ENCODE measurements around the gene FAM53B.

The FAM53B gene

DNA sequence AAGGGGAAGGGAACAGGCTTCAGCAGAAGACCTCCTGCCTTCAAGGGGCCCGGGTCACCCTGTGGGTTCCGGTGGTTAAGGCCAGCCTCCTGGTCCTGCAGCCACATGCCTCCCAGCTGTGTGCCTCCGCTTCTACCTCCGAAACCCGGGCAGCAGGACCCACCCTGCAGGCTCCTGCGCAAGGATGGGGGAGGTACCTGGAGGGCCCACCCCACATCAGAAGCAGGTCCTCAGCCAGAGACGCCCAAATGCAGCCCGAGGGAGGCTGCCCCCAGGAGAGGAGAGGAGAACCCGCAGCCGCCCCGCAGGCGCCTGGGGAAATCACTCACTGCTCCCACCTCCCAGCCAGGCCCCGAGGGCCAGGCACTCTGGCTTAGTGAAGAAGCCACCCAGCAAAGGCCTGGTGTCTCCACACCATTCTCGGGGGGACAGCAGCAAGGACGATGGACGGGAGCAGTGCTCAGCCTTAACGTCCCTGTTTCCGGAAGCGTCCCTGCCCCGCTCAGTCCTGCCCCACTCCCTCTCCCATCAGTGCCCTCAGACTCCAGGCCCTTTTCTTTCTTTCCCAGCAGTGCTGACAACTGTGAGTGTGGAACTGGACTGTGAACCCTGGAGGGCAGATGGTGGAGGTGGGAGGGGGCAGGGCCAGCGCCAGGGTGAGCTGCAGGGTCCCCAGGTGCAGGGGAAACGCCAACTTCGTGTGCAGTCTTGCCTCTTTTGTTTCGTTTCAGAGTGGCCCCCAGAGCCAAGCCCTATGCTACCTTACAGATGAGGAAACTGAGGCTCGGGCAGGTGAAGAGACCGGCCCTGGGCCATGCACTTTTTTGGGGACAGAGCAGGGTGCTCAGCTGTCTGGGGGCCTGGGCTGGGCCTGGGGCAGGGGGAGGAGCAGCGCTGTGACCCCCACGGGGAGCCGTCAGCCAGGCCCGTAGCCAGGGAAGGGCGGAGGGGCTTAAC, 138.0 kb downstream of the FAM53B start:
- DNase-seq, result no peak

DNA sequence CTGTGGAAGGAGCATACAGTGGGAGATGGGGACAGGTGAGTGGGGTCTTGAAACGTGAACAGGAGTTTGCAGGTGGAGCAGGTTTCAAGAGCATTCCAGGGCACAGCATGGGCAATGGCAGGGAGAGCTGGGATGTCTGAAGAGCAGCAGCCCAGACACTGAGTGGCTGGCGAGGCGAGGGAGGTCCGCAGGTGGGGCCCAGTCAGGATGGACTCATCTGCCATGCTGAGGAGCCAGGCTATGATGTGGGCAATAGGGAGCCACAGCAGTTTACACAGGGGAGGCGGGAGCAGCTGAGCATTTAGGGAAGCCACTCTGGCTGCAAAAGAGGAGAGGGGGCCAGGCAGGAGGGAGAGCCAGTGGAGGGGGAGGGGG, 138.7 kb downstream of the FAM53B start:
- DNase-seq, result no peak

DNA sequence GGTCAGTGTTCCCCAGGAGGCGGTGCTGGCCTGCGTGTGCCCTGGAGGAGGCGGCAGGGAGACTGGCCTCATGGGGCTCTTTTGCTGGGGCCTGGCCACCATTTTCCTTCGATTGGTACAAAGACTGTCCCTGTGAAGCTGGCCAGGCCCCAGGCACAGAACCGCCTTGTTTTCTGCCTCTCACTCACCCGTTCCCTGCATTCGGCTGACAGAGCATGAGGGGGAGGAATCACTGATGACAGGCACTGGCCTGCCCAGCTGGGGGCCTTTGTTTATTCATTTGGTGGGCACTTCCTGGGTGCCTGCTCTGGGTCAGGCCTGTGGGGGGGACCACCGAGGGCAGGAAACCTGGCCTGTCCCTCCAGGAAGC, 139.2 kb downstream of the FAM53B start:
- DNase-seq, result no peak

DNA sequence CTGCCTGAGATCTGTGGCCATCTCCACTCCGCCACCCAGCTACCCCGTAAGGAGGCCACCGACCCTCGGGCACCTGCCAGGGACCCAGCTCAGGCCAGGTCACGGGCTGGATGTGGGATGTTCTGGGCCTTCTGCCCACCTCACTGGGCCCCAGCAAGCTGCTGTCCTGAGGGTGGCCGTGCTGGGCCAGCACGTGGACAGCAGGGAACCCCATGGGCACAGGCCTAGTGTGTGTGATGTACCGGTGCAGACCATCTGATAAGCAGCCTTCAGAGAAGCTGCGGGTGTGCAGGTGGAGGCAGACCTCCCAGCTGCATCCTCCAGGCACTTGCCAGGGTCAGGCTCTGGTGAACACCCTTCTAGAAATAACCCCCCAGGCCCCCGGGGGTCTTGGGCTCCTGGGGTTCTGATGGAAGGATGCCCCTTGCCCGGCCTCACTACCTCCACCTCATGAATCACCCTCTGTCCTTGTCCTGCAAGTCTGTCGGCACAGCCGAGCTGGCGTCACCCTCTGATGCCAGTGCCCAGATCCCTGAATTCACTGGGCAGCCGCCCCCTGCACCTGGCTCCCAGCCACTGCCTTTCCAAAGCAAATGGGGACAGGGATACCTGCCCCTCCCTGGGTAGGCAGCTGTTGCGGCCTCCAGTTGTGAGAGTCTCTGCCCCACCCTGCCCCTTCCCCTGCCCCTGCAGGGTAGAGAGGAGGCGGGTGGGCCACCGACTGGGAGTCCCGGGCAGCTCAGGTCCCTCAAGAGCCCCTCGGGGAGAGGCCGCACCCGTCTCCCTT, 139.8 kb downstream of the FAM53B start:
- DNase-seq, result no peak

DNA sequence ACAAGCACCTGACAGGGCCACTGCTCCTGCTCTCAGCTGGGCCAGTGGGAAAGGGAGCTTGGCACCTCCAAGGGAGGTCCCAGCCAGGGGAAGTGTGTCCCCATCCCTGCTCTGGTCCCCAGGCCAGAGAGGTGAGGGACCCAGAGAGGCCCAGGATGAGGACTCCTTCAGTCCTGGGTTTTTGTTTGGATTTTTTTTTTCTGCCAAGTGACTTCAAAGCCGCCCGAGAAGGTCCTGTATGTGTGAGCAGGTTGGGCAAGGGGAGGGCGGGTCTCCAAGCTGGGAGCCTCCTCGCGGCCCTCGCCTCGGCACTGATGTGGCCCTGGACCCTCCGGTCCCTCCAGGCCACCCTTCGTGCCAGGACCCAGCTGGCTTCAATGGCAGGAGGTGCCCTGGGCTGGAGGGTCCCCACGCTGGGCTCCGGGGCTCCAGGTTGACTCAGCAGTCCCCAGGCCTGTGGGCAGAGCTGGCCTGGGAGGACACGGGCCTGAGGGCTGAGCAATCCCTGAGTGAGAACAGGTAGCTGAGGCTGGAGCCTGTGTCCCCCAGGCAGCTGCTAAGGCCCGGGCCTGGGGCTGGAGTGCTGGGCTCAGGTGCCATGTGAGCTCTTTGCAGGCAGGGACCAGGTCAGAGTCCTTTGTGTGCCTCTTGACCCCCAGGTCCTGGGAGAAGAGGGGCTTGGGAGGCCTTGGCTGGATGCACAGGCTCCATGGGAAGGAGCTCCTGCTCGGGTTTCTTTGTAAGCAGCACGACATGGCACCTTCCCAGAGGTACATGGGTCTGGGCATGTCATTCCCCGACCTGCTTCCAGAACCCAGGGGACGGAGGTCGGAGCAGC, 140.6 kb downstream of the FAM53B start:
- DNase-seq, result no peak

DNA sequence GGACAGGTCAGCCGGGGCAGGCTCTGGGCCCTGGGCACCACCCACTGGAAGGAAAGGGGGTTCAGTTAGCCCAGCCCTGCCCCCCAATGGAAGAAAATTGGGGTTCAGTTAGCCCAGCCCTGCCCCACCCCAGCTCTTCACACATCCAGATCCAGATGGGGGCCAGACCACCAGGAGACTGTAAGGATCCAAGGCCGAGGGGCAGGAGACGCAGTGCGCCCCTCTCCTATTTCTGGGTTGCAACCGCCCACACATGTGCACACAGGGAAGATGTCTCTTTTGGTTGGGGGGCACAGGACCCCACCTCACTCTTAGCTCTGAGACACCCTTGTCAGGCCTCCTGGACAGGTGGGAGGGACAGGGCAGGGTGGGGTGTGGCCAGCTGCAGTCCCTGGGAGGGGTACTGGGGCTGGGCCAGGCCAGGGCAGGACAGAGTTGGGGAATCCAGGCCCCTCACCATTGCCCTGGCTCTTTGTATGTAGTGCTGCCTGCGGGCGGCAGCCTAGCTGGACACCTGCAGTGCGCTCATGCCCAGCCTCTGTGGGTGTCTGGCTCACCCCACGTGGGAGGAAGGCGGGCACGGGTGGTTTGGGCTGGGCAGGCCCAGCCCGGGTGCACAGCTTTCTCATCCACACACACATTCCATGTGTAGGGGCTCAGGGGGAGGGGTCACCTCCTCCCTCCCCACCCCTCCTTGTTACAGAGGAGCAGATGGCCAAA, 141.4 kb downstream of the FAM53B start:
- no peak for DNase-seq

DNA sequence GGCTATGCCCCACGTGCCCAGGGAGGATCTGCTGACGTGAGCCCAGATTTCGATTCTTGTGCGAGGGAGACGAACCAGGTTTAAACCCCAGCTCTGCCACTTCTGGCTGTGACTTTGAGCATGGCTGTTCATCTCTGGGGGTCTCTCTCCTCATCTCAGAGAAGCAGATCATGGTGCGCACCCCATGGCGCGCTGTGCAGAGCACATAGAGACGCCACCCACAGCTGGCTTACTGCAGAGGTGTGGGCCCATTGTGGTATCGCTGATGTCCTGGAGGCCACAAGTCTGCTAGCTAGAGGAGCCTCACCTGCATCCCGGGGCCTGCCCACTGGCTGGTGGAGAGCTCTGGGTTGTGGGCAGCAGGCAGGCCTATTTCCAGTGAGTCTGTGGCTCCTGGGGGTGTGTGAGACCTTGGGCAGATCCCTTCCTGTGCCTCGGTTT, 142.0 kb downstream of the FAM53B start:
- no peak for DNase-seq

DNA sequence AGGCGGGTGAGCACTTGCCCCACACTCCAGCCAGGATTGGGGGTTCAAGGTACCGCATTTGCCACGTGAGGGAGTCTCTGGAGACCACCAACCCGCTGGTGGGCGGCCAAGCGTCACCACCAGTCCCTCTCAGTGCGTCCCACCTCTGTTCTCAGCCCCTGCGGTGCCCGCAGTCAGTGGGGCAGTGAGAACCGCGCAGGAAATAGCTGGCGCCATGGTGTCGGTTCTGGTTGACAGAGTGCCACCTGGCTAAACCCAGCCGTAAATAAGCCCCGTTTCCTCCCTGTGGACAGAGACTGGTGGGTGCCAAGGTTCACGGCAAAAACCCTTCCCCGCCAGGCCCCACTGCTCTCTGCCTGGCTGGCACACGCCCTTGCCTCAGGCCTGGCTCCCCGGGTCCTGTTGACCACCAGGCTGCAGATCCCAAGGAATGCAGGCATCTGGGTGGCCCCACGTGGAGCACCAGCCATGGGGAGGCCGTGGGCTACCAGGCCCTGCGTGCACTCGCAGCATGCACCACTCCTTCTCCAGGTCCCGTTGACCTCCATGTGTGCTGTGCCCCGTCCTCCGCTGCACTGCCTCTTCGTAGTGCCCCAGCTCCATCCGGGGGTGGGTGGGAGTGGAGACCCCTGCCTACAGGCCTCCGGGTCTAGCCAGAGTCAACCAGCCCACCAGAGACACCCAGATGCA, 142.6 kb downstream of the FAM53B start:
- no peak for DNase-seq

DNA sequence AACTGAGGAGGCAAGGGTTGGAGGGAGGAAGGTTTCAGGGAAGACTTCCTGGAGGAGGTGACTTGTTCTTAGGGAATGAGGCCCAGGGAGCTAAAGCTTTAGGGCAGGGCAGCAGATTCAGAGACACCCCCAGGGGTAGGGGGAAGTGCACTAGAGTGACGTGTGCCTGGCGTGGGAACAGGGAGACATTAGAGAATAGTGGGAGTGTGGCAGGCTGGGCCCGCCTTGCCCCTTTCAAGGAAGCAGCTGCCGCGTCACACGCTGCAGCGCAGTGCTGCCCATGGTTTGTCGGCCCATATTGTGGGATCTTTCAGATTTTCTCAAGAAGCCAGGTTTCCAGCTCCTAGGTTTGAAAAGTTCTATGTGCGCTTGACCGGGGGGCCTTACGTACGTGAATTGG, 143.2 kb downstream of the FAM53B start:
- DNase-seq, result no peak

DNA sequence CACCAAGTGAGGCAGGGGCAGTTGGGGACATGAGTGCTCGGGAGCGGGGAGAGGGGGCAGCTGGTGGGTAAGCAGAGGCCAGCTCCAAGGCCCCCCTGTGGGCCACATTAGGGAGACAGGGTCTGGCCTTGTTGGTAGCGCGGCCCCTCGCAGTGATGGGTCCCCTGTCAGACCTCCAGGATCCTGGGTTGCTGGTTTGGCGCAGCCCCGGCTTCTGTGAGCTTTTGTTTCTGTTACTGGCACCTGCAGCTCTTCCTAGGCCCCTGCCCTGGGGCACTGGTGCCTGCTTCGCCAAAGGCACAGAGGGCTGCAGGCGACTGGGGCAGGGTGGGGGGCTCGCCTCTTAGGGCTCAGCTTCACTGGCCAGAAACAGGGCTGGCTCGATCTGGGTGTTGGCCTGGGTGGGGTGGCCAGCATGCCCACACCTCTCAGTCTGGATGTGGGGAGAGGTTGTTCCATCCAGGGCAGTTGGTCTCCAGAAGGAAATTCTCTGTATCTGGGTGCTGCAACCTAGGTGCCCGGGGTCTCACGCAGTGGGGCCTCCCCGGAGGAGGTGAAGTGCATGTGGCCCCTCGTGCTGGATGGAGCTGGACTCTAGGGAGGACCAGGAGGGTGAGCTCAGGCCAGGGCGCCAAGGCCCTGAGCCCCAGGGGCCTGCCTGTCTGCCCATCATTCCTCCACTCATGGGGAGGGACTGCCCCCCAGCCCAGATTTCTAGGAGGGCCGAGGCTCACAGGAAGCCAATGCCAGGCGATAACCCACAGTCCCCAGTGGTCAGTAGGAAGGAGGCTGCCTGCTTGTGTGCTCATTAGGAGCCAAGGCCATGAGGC, 143.9 kb downstream of the FAM53B start:
- no peak for DNase-seq

DNA sequence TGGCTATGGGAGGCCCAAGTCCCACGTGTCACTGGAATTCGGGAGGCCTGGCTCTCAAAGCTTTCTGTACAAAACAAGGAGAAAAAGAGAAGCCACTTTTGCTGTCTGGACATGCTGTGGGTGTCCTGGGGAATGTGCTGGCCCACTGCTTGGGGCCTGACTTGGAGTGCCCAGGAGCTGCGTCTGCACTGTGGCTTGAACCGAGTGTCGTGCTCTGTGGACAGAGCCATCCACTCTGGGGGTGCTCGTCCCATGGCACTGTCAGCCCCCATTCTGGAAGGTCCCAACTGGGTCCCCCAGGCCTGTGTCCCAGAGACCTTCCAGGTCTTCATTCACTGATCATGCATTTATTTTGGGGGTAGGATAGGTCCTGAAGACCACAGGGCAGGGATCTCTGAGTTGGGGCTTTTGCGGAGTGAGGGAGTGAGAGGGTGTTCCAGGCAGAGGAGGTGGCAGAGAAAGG, 144.6 kb downstream of the FAM53B start:
- DNase-seq, result no peak

DNA sequence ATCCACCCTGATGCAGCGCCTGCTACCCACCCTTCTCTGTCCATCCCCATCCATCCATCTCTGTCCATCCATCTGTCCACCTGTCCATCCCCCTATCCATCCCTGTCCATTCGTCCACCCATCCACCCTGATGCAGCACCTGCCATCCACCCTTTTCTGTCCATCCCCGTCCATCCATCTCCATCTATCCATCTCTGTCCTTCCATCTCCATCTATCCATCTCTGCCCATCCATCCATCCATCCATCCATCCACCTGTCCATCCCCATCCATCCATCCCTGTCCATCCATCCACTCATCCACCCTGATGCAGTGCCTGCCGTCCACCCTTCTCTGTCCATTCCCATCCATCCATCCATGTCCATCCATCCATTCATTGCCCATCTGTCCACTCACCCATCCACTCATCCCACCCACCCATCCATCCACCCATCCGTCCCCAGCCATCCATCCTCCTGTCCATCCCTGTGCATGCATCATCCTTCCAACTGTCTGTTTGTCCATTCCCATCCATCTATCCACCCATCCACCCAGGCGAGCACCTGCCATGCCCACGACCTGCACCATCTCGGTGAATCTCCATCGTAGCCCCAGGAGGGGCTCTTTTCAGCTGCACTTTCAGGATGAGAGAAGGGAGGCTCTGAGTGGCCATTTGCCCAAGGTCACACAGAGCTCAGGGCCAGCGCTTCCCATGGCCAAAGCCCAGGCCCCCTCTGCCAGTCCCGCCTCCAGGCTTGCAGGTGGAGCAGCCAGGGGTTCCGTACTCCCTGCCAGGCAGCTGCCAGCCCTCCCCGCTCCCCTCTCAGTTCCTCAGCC, 145.2 kb downstream of the FAM53B start:
- DNase-seq, result no peak

DNA sequence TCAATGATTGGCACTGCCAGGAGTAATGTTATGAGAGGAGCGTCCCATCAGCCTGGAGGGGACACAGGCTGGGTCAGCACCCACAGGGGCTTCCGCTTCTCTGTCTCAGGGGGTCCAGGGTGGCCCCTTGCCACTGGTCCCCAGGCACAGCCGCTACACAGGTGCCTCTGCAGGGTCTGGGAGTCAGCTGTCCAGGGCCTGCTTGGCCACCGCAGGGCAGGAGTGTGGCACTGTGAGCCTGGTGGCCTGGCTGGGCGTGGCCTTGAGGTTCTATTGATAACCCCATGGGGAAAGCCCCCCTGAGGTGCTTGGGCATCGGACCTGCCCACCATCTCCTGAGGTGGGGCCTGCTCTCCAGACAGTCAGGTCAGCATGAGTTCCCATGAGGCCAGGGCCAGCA, 146.0 kb downstream of the FAM53B start:
- DNase-seq, result no peak

DNA sequence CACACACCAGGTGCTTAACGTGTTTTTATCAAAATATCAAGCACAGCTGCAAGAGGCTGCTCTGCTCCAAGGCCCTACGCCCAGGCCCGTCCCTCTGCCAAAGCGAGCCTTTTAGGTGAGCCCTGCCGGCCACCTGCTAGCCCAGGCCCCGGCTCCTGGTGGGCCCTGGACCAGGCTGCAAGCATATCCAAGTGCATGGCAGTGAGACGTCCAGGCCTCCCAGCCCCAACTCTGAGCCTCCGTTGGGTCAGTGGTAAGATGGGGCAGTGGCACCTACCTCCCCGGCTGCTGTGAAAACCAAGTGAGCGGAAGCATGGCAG, 146.4 kb downstream of the FAM53B start:
- no peak for DNase-seq

DNA sequence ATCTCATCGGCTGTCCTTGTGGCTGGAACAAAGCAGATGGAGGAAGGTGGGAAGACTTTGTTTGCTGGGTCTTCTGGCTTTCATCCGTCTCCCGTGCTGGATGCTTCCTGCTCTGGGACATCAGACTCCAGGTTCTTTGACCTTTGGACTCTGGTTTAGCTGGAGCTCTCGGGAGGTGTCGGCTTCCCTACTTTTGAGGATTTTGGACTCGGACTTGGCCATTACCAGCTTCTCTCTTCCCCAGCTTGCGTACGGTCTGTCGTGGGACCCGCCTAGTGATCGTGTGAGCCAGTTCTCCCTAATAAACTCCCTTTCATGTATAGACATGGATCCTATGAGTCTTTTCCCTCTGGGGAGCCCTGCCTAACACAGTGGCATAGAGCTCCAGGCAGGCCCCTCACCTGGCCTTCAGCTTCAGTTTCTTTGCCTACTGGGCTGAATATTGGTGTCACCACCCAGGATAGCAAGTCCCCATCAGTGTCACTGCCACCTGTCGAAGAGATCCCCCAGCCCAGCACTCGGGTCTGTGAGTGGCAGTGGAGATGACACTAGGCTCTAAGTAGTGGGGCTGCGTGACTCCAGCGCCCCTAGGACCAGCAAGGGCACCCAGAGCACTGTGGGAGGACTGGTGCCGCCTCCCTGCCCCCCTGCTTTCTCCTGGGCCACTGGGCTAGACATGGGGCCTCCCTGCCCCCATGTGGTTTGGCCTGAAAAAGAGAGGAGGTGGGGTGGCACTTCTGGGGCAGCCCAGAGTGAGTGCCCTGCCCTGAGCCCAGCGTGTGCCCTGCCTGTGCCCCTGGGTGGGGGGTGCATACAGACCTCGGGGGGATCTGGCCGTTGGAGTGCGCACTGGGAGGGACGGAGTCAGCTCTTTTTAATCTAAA, 147.0 kb downstream of the FAM53B start:
- no peak for DNase-seq

DNA sequence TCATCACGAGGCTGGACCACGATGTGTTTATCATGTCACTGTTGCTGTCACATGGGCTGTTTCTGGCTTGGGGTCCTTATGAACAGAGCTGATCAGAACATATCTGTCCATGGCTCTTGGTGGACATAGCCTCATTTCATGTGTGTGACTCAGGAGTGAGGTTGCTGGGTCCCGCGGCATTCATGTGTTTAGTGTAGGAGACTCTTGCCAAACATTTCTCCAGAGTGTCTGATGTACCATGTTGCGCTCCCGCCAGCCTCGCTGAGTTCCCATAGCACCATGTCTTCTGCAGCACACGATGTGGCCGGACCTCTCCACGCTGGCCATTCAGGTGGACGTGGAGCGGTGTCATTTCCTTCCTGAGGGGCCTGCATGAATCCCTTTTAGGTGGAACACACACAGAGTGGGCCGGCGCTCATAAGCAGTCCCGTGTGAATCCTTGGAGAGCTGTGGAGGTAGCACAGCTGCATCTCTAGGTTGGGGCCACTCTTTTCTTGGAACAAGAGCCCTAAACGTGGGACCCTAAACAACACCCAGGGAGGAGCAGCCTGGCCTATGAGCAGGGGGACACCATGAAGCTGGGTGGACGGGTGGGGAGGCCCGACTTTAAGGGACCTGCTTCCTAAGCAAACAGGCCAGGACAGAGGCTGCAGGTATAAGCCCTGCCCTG, 147.9 kb downstream of the FAM53B start:
- DNase-seq, result no peak

DNA sequence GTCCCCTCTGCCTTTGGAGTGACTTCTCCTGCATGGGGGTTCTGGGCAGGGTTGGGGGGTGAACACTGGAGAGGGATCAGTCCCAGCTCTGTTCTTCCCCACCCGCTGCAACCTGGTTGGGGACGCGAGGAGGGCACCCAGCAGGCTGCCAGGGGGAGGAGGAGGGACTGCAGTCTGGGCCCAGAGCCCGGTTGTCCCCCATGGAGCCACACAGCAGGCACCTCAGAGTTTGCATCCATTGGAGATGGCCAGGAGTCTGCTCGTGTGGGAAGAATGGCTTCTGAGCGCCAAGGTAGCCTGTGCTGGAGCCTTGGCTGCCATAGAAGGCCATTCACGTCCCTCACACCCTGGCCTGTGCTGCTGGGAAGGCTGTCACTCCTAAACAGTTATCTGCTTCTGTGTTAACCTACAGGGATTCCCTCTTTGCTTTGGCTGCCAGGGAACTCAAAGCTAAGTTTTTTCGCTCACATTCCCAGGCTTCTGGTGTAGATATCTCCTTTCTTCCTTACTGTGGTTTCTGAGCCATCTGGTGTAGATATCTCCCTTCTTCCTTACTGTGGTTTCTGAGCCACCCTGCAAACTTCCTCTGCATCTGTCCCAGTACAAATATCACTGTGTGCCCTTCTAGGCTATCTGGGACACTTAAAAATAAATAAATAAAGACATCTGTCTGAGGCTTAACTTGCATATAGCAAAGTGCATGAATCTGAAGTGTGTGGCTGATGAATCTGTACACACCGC, 148.9 kb downstream of the FAM53B start:
- DNase-seq, result no peak

DNA sequence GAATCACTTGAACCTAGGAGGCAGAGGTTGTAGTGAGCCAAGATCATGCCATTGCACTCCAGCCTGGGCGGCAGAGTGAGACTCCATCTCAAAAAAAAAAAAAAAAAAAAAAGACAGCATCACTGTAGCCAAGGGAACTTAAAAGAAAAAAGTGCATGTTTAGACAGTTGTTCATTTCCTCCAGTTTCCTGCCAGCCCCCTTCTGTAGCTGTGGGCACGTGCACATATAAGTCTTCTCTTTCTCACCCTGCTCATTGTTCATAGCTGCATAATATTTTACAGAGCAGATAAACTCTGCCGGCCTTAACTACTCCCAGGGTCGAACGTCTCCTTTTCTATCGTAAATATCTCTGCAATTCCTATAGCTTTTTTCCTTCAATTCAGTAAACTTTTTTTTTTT, 149.9 kb downstream of the FAM53B start:
- no peak for DNase-seq
